ENCODE measurements around the gene KRTAP10-11.
"Not testable (repeated sequence)": the region's sequence is repeated elsewhere in the genome, so short reads cannot be mapped to it uniquely, and the experiment has no call there.

The KRTAP10-11 gene

DNA sequence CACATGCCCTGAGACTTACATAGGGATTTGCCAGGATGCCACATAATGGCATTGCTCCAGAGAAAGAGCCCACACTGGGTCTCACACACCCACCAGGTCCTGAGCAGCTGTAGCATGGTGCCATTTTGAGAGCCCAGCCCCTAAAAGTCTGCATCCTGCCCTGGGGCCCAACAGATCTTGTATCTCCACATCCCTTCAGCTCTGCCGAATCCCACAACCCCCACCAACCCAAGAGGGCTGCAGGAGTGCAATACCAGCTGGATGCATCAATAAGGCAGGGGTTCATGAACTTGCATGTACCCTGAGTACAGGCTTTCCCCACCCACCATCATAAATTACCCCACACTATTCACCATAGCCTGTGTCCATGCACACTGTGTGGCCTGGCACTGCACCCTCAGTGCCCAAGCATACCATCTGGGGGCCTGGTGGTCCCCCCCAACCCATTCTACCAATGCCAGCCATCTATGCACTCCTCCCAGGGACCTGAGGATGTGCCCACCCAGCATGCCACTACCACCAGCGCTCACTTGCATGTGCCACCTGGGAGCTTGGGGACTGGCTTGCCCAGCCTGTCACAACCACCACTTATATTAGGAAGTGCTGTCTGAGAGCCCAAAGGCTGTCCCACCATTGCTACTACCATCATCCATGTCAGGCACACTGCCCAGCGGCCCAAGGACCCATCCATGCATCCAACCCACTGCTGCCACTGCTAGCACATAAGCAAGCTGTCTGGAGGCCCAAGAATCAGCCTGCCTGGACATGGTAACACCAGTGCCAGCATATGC, 24.6 kb downstream of the KRTAP10-11 start:
- no peak for DNase-seq

DNA sequence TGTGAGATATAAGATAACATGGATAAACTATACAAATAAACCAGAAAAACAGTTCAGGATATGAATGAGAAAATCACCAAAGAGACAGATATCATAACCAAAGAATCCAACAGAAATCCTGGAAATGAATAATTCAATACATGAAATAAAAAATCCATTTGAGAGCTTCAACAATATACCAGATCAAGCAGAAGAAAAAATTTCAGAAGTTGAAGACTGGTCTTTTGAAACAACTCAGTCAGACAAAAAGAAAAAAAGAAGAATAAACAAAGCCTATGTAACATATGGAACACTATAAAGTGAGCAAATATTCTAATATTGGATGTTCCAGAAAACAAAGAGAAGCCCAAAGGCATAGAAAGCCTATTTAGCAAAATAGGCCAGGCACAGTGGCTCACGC, 25.7 kb downstream of the KRTAP10-11 start:
- no peak for DNase-seq

DNA sequence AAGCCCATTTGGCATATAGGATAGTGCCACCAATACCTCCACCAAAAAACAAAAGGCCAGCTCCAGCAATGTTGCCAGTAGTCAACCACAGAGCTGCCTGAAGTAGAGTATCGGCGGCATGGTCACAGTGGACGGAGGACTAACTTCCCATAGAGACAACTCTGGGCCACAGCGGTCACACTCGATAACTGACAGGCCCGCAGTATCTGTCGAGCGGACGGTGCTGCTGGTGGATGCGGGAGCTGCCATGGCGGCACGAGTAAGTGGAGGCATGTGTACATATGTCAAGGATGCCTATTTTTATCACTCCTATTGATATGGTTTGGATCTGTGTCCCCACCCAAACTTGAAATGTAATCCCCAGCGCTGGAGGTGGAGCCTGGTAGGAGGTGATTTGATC, 31.7 kb downstream of the KRTAP10-11 start:
- no peak for DNase-seq

DNA sequence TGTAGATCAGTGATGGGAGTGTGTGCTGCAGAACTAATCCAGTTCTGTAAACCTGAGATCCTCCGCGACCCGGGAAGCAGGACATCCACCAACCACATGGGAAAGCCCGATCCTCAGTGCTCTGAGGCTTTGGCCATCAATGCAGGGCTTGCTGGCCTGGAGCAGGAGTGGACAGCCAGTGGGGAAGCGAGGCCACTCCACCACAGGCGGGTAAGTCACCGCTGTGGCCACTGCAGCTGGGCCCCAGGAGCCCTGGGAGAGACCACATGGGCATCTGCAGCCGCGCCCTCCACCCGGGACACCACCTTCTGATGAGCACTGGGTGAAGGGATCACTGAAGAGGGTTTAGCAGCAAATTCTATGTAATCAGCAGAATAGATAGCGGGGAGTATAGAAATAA, 34.9 kb downstream of the KRTAP10-11 start:
- no peak for DNase-seq

DNA sequence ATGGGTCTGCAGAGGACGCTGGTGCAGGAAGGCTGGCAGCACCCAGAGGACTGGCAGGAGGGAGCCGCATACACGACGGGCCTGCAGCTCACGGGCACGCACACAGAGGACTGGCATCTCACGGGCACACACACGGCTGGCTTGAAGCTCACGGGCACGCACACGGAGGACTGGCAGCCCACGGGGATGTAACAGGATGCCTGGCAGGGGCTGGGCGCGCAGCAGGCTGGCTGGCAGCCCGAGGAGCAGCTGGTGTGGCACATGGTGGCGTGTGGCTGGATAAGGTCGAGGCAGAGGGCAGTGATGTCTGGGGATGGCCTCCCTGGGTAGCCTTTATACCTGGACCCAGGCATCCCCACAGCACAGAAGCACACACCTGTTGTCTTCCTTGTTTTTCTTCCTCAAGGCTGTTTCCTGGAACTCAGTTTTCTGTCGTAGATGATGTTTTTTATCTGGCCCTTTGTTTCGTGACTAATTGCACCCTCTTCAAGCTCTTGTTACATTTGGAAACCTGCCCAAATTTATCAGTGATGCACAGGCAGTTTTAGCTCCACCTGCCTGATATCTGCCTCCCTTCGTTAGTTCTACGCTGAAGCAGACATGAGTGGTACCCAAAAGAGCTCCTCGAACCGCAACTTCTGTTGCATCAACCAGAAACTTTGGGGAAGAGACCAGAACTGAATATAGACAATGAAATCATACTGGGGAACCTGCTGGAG, 35.8 kb downstream of the KRTAP10-11 start, which contains the start of gene KRTAP12-1:
Gene KRTAP12-1, minus strand, starts transcription at position 303 of the 719 bp plus-strand sequence. Its CDS starts 40 bp downstream, at position 263.
- no peak for DNase-seq

DNA sequence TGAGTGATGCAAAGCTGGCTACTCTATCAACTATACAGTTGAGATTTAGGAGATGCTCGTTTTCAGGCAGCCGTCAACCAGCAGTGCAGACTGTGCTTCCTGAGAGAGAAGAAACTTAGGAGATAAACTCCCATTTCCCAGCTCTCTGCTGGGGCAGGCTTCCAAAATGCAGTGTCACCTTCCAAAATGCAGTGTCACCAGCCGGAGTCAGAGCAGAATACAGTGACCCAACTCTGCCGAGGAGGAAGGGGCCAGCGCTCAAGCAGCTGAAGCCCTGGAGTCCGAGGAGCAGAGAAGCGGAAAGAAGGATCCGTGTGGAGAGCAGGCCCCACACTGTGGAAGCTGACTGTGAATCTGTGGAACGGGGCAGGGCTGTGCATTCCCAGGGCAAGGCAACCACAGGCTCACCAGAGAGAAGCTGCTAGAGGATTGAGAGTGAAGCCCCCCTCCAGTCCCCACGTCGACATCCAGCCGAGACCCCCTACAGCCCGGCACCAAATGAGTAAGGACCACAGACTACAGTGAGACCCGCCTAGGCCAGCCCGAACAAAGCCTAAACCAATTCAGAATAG, 36.5 kb downstream of the KRTAP10-11 start:
- no peak for DNase-seq

DNA sequence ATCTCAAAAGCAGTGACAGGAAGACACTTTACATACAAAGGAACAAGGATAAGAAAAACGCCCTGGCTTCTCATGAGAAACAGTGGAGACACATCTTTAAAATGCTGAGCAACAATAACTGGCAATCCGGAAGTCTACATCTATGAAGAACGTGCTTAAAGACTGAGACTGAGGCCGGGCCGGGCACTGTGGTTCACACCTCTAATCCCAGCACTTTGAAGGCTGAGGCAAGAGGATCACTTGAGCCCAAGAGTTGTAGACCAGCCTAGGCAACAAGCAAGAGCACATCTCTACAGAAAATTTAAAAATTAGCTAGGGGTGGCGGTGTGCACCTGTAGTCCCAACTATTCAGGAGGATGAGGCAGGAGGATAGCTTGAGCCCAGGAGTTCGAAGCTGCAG, 37.9 kb downstream of the KRTAP10-11 start:
- no peak for DNase-seq

DNA sequence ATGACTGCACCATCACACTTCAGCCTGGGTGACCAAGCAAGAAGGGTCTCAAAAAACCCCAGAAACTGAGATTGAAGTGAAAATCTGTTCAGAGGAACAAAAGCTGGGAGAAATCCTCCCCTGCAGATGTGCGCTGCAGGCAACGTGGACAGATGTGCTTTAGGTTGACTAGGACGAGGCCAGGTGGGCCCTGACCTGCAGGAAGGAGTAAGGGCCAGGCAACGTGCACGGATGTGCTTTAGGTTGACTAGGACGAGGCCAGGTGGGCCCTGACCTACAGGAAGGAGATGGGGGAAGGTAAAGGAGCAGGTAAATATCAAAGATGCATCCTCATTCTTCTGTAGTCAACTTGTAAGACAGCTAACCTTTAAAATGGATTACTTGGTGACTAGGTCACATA, 38.3 kb downstream of the KRTAP10-11 start:
- no peak for DNase-seq

DNA sequence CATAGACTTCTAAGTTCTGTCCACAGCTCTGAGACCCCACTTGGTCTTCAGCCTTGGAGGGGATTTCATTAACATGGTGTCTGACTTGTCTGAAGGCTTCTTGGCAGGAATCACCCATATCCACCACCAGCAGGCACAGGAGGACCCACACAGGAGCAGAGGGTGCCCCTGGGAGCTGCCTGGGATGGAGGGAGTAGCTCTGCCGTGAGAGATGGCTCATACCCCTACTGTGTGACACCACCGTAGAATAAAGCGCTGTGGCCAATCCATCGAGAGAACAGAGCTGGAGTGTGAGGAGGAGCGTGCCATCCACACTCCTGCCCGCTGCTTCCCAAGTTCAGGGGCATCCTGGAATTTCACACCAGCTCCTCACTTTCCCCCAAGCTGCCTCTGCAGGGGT, 38.8 kb downstream of the KRTAP10-11 start:
- DNase-seq: not testable (repeated sequence)

DNA sequence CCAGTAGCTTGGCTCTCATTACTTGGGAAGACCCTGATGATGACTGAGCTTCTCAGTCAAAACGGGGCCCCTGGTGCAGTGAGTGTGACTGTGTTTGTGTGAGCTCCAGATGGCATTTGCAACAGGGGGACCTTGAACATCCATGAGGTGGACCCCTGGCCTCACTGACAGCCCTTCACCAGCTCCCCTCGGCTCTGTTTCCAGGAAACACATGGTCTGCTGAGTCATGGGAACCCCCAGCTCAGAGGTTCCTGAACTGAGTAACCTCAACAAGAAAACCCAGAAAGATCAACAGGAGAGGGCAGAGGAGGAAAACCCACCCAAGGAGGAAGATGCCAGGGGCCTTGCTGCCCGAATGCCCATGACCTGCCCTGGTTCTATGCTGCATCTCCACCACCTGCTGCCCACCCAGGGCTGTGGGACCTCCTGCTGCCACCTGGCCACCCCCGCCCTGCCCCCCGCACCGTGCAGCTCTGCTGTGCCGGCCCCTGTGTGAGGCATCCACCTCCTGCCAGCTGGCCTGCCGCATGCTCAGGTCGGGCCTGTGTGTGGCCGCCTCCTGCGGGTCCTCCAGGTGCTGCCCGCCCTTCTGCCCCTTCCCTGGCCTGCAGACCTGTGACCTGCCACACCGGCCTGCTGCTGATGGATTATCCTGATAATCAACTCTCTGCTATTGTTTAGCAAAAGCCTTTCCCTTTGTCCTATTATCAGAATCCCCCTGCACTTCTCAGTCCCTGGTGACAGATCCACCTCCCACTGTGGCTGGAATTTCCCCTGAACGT, 40.0 kb downstream of the KRTAP10-11 start:
- DNase-seq: no peak

DNA sequence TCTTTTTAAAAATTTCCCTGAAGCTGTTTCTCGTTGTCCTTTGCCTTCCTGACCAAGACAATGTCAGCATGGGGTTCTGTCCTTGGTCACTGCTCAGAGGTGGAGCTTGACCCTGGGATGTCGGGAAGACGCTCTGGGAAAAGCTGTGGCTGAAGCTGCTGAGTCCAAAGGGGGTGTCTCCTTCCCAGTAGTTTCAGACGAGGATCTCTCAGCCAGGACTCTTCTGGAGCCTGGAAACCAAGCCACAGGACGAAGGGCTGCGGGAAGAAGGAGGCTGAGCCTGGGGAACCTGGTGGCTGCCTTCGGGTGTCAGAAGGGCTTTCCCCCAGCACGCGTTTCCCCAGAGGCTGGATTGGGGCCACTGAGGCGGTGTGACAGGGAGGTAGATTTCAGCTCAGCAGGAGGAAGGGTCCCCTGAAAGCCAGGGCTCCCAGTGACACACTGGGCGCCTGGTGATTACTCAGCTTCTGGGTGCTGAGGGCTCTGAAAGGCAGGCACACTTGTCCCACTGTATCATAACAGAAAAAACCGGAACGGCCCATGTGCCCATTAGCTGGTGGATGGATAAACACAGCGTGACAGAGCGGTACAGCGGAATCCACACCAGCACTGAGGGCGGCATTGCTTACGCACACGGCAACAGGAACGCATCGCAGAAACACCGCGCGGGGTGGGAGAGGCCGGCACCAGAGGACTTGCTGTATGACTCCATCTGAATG, 40.8 kb downstream of the KRTAP10-11 start:
- DNase-seq: no peak

DNA sequence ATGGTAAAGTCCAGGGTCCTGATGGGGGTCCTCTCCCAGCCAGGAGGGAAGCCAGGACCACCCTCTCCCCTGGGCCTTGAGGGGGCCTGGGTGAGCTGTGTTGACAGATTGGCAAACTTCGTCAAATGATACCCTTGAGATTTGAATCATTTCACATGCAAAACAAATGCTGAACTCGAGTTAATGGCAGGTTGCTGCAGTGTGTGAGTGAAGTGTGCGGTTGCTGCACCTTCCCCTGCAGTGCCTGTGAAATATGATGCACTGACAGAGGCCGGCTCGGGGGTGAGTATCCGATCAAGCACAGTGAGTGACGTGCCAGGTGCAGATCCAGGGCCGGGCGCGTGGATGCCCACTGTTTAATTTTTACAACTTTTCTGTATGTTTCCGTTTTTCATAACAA, 41.5 kb downstream of the KRTAP10-11 start:
- DNase-seq: no peak

DNA sequence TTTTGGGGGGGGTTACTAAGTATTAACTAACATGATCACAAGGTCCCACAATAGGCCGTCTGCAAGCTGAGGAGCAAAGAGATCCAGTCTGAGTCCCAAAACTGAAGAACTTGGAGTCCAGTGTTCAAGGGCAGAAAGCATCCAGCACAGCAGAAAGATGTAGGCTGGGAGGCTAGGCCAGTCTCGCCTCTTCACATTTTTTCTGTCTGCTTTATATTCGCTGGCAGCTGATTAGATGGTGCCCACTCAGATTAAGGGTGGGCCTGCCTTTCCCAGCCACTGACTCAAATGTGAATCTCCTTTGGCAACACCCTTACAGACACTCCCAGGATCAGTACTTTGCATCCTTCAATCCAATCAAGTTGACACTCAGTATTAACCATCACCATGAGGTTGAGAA, 43.5 kb downstream of the KRTAP10-11 start:
- DNase-seq: not testable (repeated sequence)

DNA sequence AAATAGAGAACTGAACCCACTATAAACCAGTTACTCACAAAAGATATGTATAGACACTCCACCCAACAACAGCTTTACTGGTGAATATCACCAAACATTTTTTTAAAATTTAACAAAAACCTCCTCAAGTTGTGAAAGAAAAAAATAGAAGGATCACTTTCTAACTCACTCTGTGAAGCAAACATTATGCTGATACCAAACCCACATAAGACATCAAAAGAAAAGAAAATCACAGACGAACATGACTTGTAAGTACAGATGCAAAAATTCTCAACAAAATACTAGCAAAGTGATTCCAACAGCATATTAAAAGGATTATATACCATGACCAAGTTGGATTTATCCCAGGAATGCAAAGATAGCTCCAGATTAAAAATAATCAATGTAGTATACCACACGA, 45.5 kb downstream of the KRTAP10-11 start:
- DNase-seq: no peak

DNA sequence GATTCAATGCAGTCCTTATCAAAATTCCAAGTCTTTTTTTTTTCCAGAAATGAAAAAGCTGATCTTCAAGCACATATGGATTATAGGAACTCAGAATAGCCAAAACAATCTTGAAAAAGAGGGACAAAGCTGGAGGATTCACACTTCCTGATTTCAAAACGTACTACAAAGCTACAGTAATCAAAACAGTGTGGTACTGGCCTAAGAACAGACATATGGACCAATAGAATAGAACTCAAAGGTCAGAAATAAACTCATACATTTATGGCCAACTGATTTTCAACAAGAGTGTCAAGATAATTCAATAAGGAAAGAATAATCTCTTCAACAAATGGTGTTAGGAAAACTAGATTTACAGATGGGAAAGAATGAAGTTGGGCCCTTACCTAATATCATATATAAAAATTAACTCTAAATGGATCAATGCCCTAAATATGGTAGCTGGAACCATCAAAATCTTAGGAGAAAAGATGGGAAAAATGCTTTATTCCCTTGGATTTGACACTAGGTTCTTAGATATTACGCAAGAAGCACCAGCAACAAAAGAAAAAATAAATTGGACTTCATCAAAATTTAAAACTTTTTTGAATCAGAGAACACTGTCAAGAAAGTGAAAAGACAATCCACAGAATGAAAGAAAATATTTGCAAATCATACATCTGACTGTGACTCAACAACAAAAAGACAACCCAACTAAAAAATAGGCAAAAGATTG, 46.7 kb downstream of the KRTAP10-11 start:
- DNase-seq: no peak

DNA sequence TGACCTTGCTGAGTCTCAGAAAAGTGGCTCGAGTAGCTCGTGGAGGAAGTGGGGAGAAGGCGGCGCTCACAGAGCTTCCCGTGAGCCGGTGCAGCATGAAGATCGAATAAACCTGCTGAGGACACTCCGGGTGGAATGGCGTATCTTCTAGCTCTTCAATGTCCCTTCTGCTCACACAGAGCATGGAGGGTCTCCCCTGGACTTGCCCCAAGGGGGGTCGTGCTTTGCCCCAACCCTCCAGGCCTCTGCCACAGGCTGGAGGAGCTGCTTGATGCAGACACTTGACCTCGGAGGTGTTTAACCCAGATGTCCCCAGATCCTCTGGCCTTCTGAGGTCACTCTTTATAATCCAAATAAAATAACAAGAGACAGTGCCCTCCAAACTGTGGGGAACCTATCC, 48.6 kb downstream of the KRTAP10-11 start:
- no peak for DNase-seq

DNA sequence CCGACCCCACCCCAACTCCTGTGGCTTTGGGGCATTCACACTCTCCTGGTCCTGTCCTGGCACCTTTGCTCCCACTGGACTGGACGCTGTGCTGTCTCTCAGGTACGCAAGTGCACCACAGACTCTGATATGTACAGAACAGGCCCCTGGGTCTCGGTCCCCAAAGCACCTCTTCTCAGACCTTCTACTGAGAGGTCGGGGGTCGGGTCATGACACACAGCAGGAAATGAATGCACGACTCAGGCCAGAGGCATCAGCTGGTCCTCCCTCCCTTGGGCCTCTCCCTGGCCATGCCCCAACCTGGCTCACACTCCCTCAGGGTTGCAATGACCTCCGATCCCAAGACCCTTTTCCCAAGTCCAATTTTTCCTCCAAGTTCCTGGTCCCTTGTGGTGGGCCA, 49.0 kb downstream of the KRTAP10-11 start:
- no peak for DNase-seq

DNA sequence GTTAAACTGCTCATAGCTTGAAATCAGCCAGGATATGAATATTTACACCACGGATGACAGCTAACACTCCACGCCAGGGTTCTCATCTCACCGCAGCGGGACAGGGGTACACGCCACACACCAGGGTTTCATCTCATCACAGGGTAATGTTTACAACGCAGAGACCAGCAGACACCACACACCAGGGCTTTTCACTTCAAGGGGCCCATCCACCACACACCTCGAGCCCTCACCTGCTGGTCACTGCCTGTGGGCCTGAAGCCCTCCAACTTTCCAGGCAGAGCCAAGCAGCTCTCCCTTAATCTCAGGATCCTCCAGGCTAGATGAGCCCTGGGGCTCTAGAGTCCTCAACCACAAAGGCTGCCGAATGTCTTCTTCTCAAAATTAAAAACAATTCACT, 49.4 kb downstream of the KRTAP10-11 start:
- DNase-seq: no peak

DNA sequence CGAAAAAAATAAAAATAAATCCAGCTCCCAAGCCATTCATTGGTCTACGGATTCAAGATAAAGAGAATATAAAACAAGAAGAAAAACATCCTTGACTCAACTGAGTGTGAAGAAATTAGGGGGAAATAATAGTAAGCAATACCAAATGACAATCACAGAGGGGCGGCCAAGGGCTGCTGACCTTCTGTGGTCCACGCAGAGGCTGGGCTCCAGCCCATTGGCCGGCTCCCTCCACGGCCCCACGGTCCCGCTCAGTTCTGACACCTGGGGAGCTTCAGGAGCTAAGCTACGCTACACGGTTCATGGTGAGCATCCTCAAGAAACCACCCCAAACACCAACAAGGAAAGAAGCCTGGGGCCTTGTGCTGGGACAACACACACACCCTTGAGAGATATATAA, 50.4 kb downstream of the KRTAP10-11 start:
- DNase-seq: no peak

Measured in NCI-H1048 (cell line).